H9 (cell line): ENCODE data around the gene CADPS. TPM values are rescaled to one million over a fixed set of nuclear protein-coding genes. Genes with fewer than 3 reads are reported as not detected.

Experiments
- DNase-seq: peaks from one replicate; pipeline ENCODE4 v3.0.0-alpha.2; 2017
- H2AFZ ChIP-seq: one replicate; pipeline ENCODE4 v1.6.1; 2013; ENCODE audit warnings: mild to moderate bottlenecking, low read length, control low read depth, moderate library complexity
- H2AK5ac ChIP-seq: 2 replicates; pipeline ENCODE4 v1.6.1; 2013; ENCODE audit warnings: low read length, control low read depth, mixed read lengths; ENCODE audit not compliant: insufficient read length
- H2BK120ac ChIP-seq: one replicate; pipeline ENCODE4 v1.6.1; 2013; ENCODE audit warnings: low read depth, mild to moderate bottlenecking, low read length, control low read depth, inconsistent platforms; ENCODE audit not compliant: poor library complexity, severe bottlenecking
- H2BK12ac ChIP-seq: 2 replicates; pipeline ENCODE4 v1.6.1; 2013; ENCODE audit warnings: low read length, control low read depth, mixed read lengths, low read depth; ENCODE audit not compliant: insufficient read length
- H2BK15ac ChIP-seq: 2 replicates; pipeline ENCODE4 v1.6.1; 2013; ENCODE audit warnings: low read depth, low read length, control low read depth
- H2BK20ac ChIP-seq: one replicate; pipeline ENCODE4 v1.6.1; 2013; ENCODE audit warnings: low read depth, mild to moderate bottlenecking, low read length, control low read depth, inconsistent platforms; ENCODE audit not compliant: poor library complexity, severe bottlenecking
- H2BK5ac ChIP-seq: 2 replicates; pipeline ENCODE4 v1.6.1; 2013; ENCODE audit warnings: low read length, control low read depth, mixed read lengths; ENCODE audit not compliant: insufficient read length
- H3K14ac ChIP-seq: 2 replicates; pipeline ENCODE4 v1.6.1; 2013; ENCODE audit warnings: low read length, control low read depth; ENCODE audit not compliant: insufficient read depth
- H3K18ac ChIP-seq: 2 replicates; pipeline ENCODE4 v1.6.1; 2013; ENCODE audit warnings: low read depth, mild to moderate bottlenecking, mixed read lengths, low read length, control low read depth; ENCODE audit not compliant: insufficient read length
- H3K23ac ChIP-seq: 2 replicates; pipeline ENCODE4 v1.6.1; 2013; ENCODE audit warnings: low read length, control low read depth, mixed read lengths, low read depth; ENCODE audit not compliant: insufficient read length
- H3K23me2 ChIP-seq: 2 replicates; pipeline ENCODE4 v1.6.1; 2013; ENCODE audit warnings: low read depth, mild to moderate bottlenecking, mixed read lengths, low read length, control low read depth; ENCODE audit not compliant: insufficient read length, poor library complexity, severe bottlenecking
- H3K27ac ChIP-seq: 2 replicates; pipeline ENCODE4 v1.5.1; 2013; ENCODE audit warnings: low read length, control low read depth, mixed read lengths, low read depth; ENCODE audit not compliant: insufficient read length
- H3K27me3 ChIP-seq: 2 replicates; pipeline ENCODE4 v1.6.1; 2013; ENCODE audit warnings: low read length, control low read depth, inconsistent platforms; ENCODE audit not compliant: insufficient read depth
- H3K4ac ChIP-seq: 2 replicates; pipeline ENCODE4 v1.6.1; 2013; ENCODE audit warnings: low read depth, mild to moderate bottlenecking, control low read depth, inconsistent platforms, low read length, moderate library complexity
- H3K4me1 ChIP-seq: 2 replicates; pipeline ENCODE4 v1.6.1; 2013; ENCODE audit warnings: low read length, control low read depth, inconsistent platforms; ENCODE audit not compliant: insufficient read depth
- H3K4me2 ChIP-seq: 2 replicates; pipeline ENCODE4 v1.6.1; 2013; ENCODE audit warnings: low read length, control low read depth, mixed read lengths; ENCODE audit not compliant: insufficient read length, insufficient read depth
- H3K56ac ChIP-seq: 2 replicates; pipeline ENCODE4 v1.6.1; 2013; ENCODE audit warnings: low read depth, mild to moderate bottlenecking, mixed read lengths, low read length, control low read depth; ENCODE audit not compliant: insufficient read length
- H3K79me1 ChIP-seq: 2 replicates; pipeline ENCODE4 v1.6.1; 2013; ENCODE audit warnings: low read depth, mild to moderate bottlenecking, moderate library complexity, low read length, control low read depth, inconsistent platforms; ENCODE audit not compliant: insufficient read depth, poor library complexity, severe bottlenecking
- H3K79me2 ChIP-seq: 2 replicates; pipeline ENCODE4 v1.6.1; 2013; ENCODE audit warnings: low read length, control low read depth, inconsistent platforms; ENCODE audit not compliant: insufficient read depth
- H3K9ac ChIP-seq: 2 replicates; pipeline ENCODE4 v1.6.1; 2013; ENCODE audit warnings: low read length, control low read depth, mixed read lengths; ENCODE audit not compliant: insufficient read length; ENCODE audit errors: extremely low read depth
- H3K9me3 ChIP-seq: one replicate; pipeline ENCODE4 v1.6.1; 2013; ENCODE audit warnings: low read depth, low read length, inconsistent platforms; ENCODE audit not compliant: control insufficient read depth
- H3T11ph ChIP-seq: one replicate; pipeline ENCODE4 v1.6.1; 2013; ENCODE audit warnings: mild to moderate bottlenecking, low read length, control low read depth, inconsistent platforms
- H4K20me1 ChIP-seq: one replicate; pipeline ENCODE4 v1.6.1; 2013; ENCODE audit not compliant: control insufficient read depth, insufficient read length, insufficient read depth
- H4K5ac ChIP-seq: 2 replicates; pipeline ENCODE4 v1.6.1; 2013; ENCODE audit warnings: low read depth, mild to moderate bottlenecking, mixed read lengths, low read length, control low read depth; ENCODE audit not compliant: insufficient read length
- H4K8ac ChIP-seq: replicated peaks from 2 replicates; pipeline ENCODE4 v1.6.1; 2013; ENCODE audit warnings: low read length, control low read depth, mixed read lengths, low read depth; ENCODE audit not compliant: insufficient read length
- H4K91ac ChIP-seq: 2 replicates; pipeline ENCODE4 v1.6.1; 2013; ENCODE audit warnings: low read depth, mild to moderate bottlenecking, moderate library complexity, mixed read lengths, low read length, control low read depth; ENCODE audit not compliant: insufficient read length
- H3K27ac Mint-ChIP-seq, 3 experiments: 2 replicates in 2 of 3; 3 replicates in 1 of 3; pipeline ENCODE4 v1.8.0; 2020 to 2021; ENCODE audit warnings: mixed read lengths in 3 of 3, mild to moderate bottlenecking in 1 of 3, moderate library complexity in 1 of 3
- H3K27me3 Mint-ChIP-seq: 2 replicates; pipeline ENCODE4 v1.8.0; 2021; ENCODE audit warnings: low read depth, mild to moderate bottlenecking, moderate library complexity, mixed read lengths
- H3K36me3 Mint-ChIP-seq, 3 experiments: 2 replicates in 2 of 3; 3 replicates in 1 of 3; pipeline ENCODE4 v1.8.0; 2020 to 2021; ENCODE audit warnings: low read depth in 3 of 3, mixed read lengths in 3 of 3; ENCODE audit not compliant: insufficient read depth in 1 of 3
- H3K4me1 Mint-ChIP-seq, 2 experiments: 2 replicates each; pipeline ENCODE4 v1.8.0; 2020; ENCODE audit warnings: mixed read lengths in 2 of 2
- H3K4me3 Mint-ChIP-seq, 2 experiments: 2 replicates in 1 of 2; 3 replicates in 1 of 2; pipeline ENCODE4 v1.8.0; 2020 to 2021; ENCODE audit warnings: mild to moderate bottlenecking in 2 of 2, mixed read lengths in 2 of 2, moderate library complexity in 1 of 2
- H3K9me3 Mint-ChIP-seq, 2 experiments: 2 replicates in 1 of 2; 3 replicates in 1 of 2; pipeline ENCODE4 v1.8.0; 2020; ENCODE audit warnings: mild to moderate bottlenecking in 2 of 2, mixed read lengths in 2 of 2, moderate library complexity in 1 of 2
- CTCF ChIP-seq: fragments of 200-600 bp; sonication (generic); conservative IDR thresholded peaks from 3 replicates; pipeline ENCODE4 v1.8.0; 2021; ENCODE audit warnings: antibody characterized with exemption, mild to moderate bottlenecking
- WGBS: extraction: QIAGEN DNeasy Blood & Tissue Kit; methylation state at CpG from one replicate; pipeline ENCODE4 v1.1.7; 2013; ENCODE audit warnings: missing lambda C conversion rate, low lambda C conversion rate, mixed read lengths; ENCODE audit not compliant: insufficient read length; ENCODE audit errors: extremely low coverage; 5-methylcytosine and 5-hydroxymethylcytosine counted together
- total RNA-seq: library from RNA; stranded (reverse); gene quantifications from 2 replicates; pipeline ENCODE4 v1.2.1, GENCODE V29; 2021

CADPS gene
- total RNA-seq, 1 experiment from 2014 or later: 6.6 TPM

- Histone ChIP-seq H3K14ac (no peak overlapping the region), H4K8ac (no peak overlapping the region), H4K20me1 (no peaks in the 10 kb centered on the region), H2AFZ (no peak overlapping the region), H3K4me1 (peaks cover 6% of the 10 kb centered on the region; the same call in 1 of the 2 replicates), H2BK20ac (no peak overlapping the region), H3K23me2 (no peaks in the 10 kb centered on the region), H2BK15ac (no peak overlapping the region), H4K5ac (no peak overlapping the region), H3K79me1 (no peaks in the 10 kb centered on the region), H3K27ac (no peak overlapping the region), H3T11ph (no peak overlapping the region), H3K4me2 (no peak overlapping the region), H3K18ac (no peak overlapping the region), H2AK5ac (no peak overlapping the region), H3K9ac (no peak overlapping the region), H3K9me3 (no peaks in the 10 kb centered on the region), H3K23ac (no peak overlapping the region), H2BK5ac (no peak overlapping the region), H3K79me2 (no peaks in the 10 kb centered on the region), H3K27me3 (no peaks in the 10 kb centered on the region), H3K4ac (no peak overlapping the region), H2BK12ac (no peak overlapping the region), H4K91ac (no peak overlapping the region), H3K56ac (no peak overlapping the region), H2BK120ac (no peak overlapping the region)
- no CpG with 5 or more reads among the region's 2 CpGs for WGBS
- Mint-ChIP-seq H3K9me3 (no peaks in the 10 kb centered on the region), H3K27ac (no peak overlapping the region), H3K27me3 (peaks cover 4% of the 10 kb centered on the region), H3K4me1 (peaks cover 32 to 35% of the 10 kb centered on the region in 2 experiments), H3K4me3 (no peak overlapping the region), H3K36me3 (no peaks in the 10 kb centered on the region)
- TF ChIP-seq CTCF: no peak
- DNase-seq: no peak
Measured at GRCh38 chr3:62922326-62922725, 47.1 kb upstream of the CADPS start.
